Stimulated activated naive CD8-positive, alpha-beta T cell treated with anti-CD3 and anti-CD28 coated beads, Interleukin-15, amount 100 ng/mL, for 72 hours (primary cell): ENCODE data around the gene CKS2.

ENCODE experiments used
- ATAC-seq: fragments of 150-1000 bp; cut with Tn5 transposase; 2 replicates; pipeline ENCODE4 v1.10.0; 2021; ENCODE audit warnings: mild to moderate bottlenecking, moderate library complexity
- DNase-seq, 2 donors: peaks; one replicate each; pipeline ENCODE4 v3.0.0; 2021 to 2022
- H3K27ac Mint-ChIP-seq, 2 donors: one replicate each; pipeline ENCODE4 v1.8.0; 2022; ENCODE audit warnings: mild to moderate bottlenecking in 2 of 2, mixed read lengths in 2 of 2, moderate library complexity in 2 of 2
- H3K27me3 Mint-ChIP-seq: one replicate; pipeline ENCODE4 v1.8.0; 2022; ENCODE audit warnings: mixed read lengths
- H3K4me1 Mint-ChIP-seq: one replicate; pipeline ENCODE4 v1.8.0; 2022; ENCODE audit warnings: mild to moderate bottlenecking, mixed read lengths
- H3K4me3 Mint-ChIP-seq, 2 donors: one replicate each; pipeline ENCODE4 v1.8.0; 2022; ENCODE audit warnings: mild to moderate bottlenecking in 2 of 2, mixed read lengths in 2 of 2, moderate library complexity in 1 of 2
- H3K9me3 Mint-ChIP-seq, 2 donors: one replicate each; pipeline ENCODE4 v1.8.0; 2022; ENCODE audit warnings: mixed read lengths in 2 of 2

Gene CKS2

GRCh38 chr9:89304020-89304833, 6.8 kb upstream of the CKS2 start:
- Mint-ChIP-seq H3K27ac (no peak overlapping the region), H3K4me3 (no peak overlapping the region), H3K4me1 (no peaks in the 10 kb centered on the region), H3K9me3 (no peaks in the 10 kb centered on the region), H3K27me3 (no peaks in the 10 kb centered on the region)
- ATAC-seq (no peak), DNase-seq (no peak)

GRCh38 chr9:89304834-89305188, 6.2 kb upstream of the CKS2 start:
- no peaks in the 10 kb centered on the region for H3K9me3 Mint-ChIP-seq
- H3K4me3 Mint-ChIP-seq = no peak overlapping the region
- DNase-seq (no peak), ATAC-seq (no peak)
- H3K27me3 Mint-ChIP-seq = no peaks in the 10 kb centered on the region
- no peaks in the 10 kb centered on the region for H3K4me1 Mint-ChIP-seq
- H3K27ac Mint-ChIP-seq = no peak overlapping the region

GRCh38 chr9:89305868-89306267, 5.1 kb upstream of the CKS2 start:
- Mint-ChIP-seq H3K9me3 (no peaks in the 10 kb centered on the region), H3K27ac (no peak overlapping the region), H3K4me3 (no peak overlapping the region), H3K4me1 (no peaks in the 10 kb centered on the region), H3K27me3 (no peaks in the 10 kb centered on the region)
- ATAC-seq (no peak), DNase-seq (no peak)

- no peaks in the 10 kb centered on the region for H3K27me3 Mint-ChIP-seq
- no peaks in the 10 kb centered on the region for H3K9me3 Mint-ChIP-seq
These were observed 1.8 kb upstream of the CKS2 start for GRCh38 chr9:89309166-89309565.

GRCh38 chr9:89309608-89310474, 1.2 kb upstream of the CKS2 start:
- peak overlapping the region; percentile 94 to 96 for H3K4me3 Mint-ChIP-seq

More at GRCh38 chr9:89309166-89309565, 1.8 kb upstream of the CKS2 start:
- Mint-ChIP-seq H3K4me1 (peaks cover 15% of the 10 kb centered on the region), H3K27ac (peak overlapping the region; percentile 52 to 100), H3K4me3 (peak overlapping the region; percentile 94 to 96)
- DNase-seq (no peak), ATAC-seq (no peak)

GRCh38 chr9:89311346-89312221, 589 bp downstream of the CKS2 start:
- H3K27ac Mint-ChIP-seq = peak overlapping the region; percentile 100
- H3K9me3 Mint-ChIP-seq = no peaks in the 10 kb centered on the region
- DNase-seq = no peak
- H3K27me3 Mint-ChIP-seq = no peaks in the 10 kb centered on the region
- peaks cover 29% of the 10 kb centered on the region for H3K4me1 Mint-ChIP-seq
- peak; percentile 13 for ATAC-seq
- H3K4me3 Mint-ChIP-seq = peak overlapping the region; percentile 94 to 96

More at GRCh38 chr9:89309608-89310474, 1.2 kb upstream of the CKS2 start:
- no peaks in the 10 kb centered on the region for H3K27me3 Mint-ChIP-seq
- no peaks in the 10 kb centered on the region for H3K9me3 Mint-ChIP-seq
- peak overlapping the region; percentile 100 for H3K27ac Mint-ChIP-seq
- DNase-seq (no peak), ATAC-seq (no peak)
- H3K4me1 Mint-ChIP-seq = peaks cover 22% of the 10 kb centered on the region

GRCh38 chr9:89312222-89312571, 1.2 kb downstream of the CKS2 start:
- H3K27ac Mint-ChIP-seq = peak overlapping the region; percentile 52 to 100
- H3K4me3 Mint-ChIP-seq = peak overlapping the region; percentile 94 to 96
- peaks cover 35% of the 10 kb centered on the region for H3K4me1 Mint-ChIP-seq
- H3K27me3 Mint-ChIP-seq = no peaks in the 10 kb centered on the region
- ATAC-seq (no peak), DNase-seq (no peak)
- no peaks in the 10 kb centered on the region for H3K9me3 Mint-ChIP-seq

GRCh38 chr9:89313842-89314241, 2.8 kb downstream of the CKS2 start:
- no peak for DNase-seq
- H3K4me1 Mint-ChIP-seq = peaks cover 46% of the 10 kb centered on the region
- H3K27ac Mint-ChIP-seq = peak overlapping the region in 1 of 2 donors; percentile 26
- H3K9me3 Mint-ChIP-seq = no peaks in the 10 kb centered on the region
- H3K27me3 Mint-ChIP-seq = no peaks in the 10 kb centered on the region
- ATAC-seq = no peak
- peak overlapping the region; percentile 94 to 96 for H3K4me3 Mint-ChIP-seq

GRCh38 chr9:89314955-89315354, 4.0 kb downstream of the CKS2 start:
- H3K9me3 Mint-ChIP-seq = no peaks in the 10 kb centered on the region
- H3K4me1 Mint-ChIP-seq = peaks cover 51% of the 10 kb centered on the region
- ATAC-seq (no peak), DNase-seq (no peak)
- no peak overlapping the region for H3K27ac Mint-ChIP-seq
- peak overlapping the region; percentile 94 to 96 for H3K4me3 Mint-ChIP-seq
- no peaks in the 10 kb centered on the region for H3K27me3 Mint-ChIP-seq

- no peaks in the 10 kb centered on the region for H3K27me3 Mint-ChIP-seq
- DNase-seq = no peak
- no peaks in the 10 kb centered on the region for H3K9me3 Mint-ChIP-seq
- H3K4me3 Mint-ChIP-seq = peak overlapping the region; percentile 15 to 94
- ATAC-seq = no peak
- no peak overlapping the region for H3K27ac Mint-ChIP-seq
- H3K4me1 Mint-ChIP-seq = peaks cover 55% of the 10 kb centered on the region
These were observed 4.5 kb downstream of the CKS2 start for GRCh38 chr9:89315482-89315881.

GRCh38 chr9:89317282-89317681, 6.3 kb downstream of the CKS2 start:
- no peaks in the 10 kb centered on the region for H3K27me3 Mint-ChIP-seq
- peak overlapping the region; percentile 96 to 99 for H3K27ac Mint-ChIP-seq
- DNase-seq = no peak
- H3K9me3 Mint-ChIP-seq = no peaks in the 10 kb centered on the region
- peak overlapping the region; percentile 90 to 93 for H3K4me3 Mint-ChIP-seq
- no peak for ATAC-seq
- peaks cover 71% of the 10 kb centered on the region for H3K4me1 Mint-ChIP-seq

- H3K27me3 Mint-ChIP-seq = no peaks in the 10 kb centered on the region
- H3K4me3 Mint-ChIP-seq = peak within 1 kb of the TSS; percentile 90 to 93
- ATAC-seq = peak; percentile 92
- H3K4me1 Mint-ChIP-seq = peaks cover 75% of the 10 kb centered on the region
- DNase-seq = peak; percentile 97
- no peaks in the 10 kb centered on the region for H3K9me3 Mint-ChIP-seq
- peak within 1 kb of the TSS; percentile 96 to 99 for H3K27ac Mint-ChIP-seq
These were observed 7.4 kb downstream of the CKS2 start, which contains the start of gene SECISBP2 for GRCh38 chr9:89318123-89319014. TSS of gene SECISBP2 (plus strand) at chr9:89318500. CDS start at chr9:89318577, 77 bp downstream.

GRCh38 chr9:89319015-89319905, 8.3 kb downstream of the CKS2 start:
- Mint-ChIP-seq H3K27ac (peak overlapping the region; percentile 96 to 99), H3K4me1 (peaks cover 75% of the 10 kb centered on the region), H3K4me3 (peak overlapping the region; percentile 78 to 93), H3K27me3 (no peaks in the 10 kb centered on the region), H3K9me3 (no peaks in the 10 kb centered on the region)
- DNase-seq (no peak), ATAC-seq (no peak)
